CD14-positive monocyte (primary cell): ENCODE results near the gene GLYAT. TPM values are rescaled to one million over a fixed set of nuclear protein-coding genes. Genes with fewer than 3 reads are reported as not detected.
A peak's percentile ranks its signal among the peaks of the same experiment; 100 is the strongest.

Experiments used
- DNase-seq, 3 donors: peaks; one replicate each; pipeline ENCODE4 v3.0.0-alpha.2; 2011 to 2022
- H2AFZ ChIP-seq: 2 replicates; pipeline ENCODE4 v1.6.0; 2012; ENCODE audit warnings: mild to moderate bottlenecking, low read depth, low read length, inconsistent platforms; ENCODE audit not compliant: insufficient read depth, poor library complexity, severe bottlenecking
- H3K27ac ChIP-seq, 2 donors: 1 replicate in 1 of 2; 2 replicates in 1 of 2; pipeline ENCODE4 v1.5.1; 2012 to 2013; ENCODE audit warnings: low read length in 2 of 2, control low read depth in 1 of 2, inconsistent platforms in 1 of 2, low read depth in 1 of 2, mild to moderate bottlenecking in 1 of 2
- H3K27me3 ChIP-seq, 2 donors: one replicate each; pipeline versions ENCODE4 v1.6.0 to v1.6.1; 2011 to 2013; ENCODE audit warnings: low read length in 2 of 2; ENCODE audit not compliant: control insufficient read depth in 2 of 2, insufficient read depth in 2 of 2
- H3K36me3 ChIP-seq, 2 donors: replicated peaks in 1 of 2; 1 replicate in 1 of 2; 2 replicates in 1 of 2; pipeline versions ENCODE4 v1.5.1 to v1.6.1; 2012 to 2013; ENCODE audit warnings: low read length in 2 of 2, control low read depth in 1 of 2, inconsistent platforms in 1 of 2, mild to moderate bottlenecking in 1 of 2; ENCODE audit not compliant: insufficient read depth in 2 of 2, control insufficient read depth in 1 of 2
- H3K4me1 ChIP-seq, 2 donors: 1 replicate in 1 of 2; 2 replicates in 1 of 2; pipeline versions ENCODE4 v1.5.1 to v1.6.1; 2012 to 2013; ENCODE audit warnings: low read length in 2 of 2, control low read depth in 1 of 2, inconsistent platforms in 1 of 2, mild to moderate bottlenecking in 1 of 2, moderate library complexity in 1 of 2; ENCODE audit not compliant: insufficient read depth in 2 of 2, control insufficient read depth in 1 of 2
- H3K4me2 ChIP-seq: replicated peaks from 2 replicates; pipeline ENCODE3; 2012; ENCODE audit warnings: low read length, moderate library complexity, mild to moderate bottlenecking; ENCODE audit not compliant: poor library complexity, severe bottlenecking; ENCODE audit errors: extremely low read depth
- H3K4me3 ChIP-seq, 3 experiments: fragments of 200-600 bp in 1 of 3; sonication (generic) in 1 of 3; replicated peaks in 1 of 3; 1 replicate in 2 of 3; 2 replicates in 1 of 3; pipeline ENCODE4 v1.5.1; 2011 to 2013; ENCODE audit warnings: low read length in 3 of 3, mild to moderate bottlenecking in 3 of 3, control low read depth in 2 of 3, low read depth in 2 of 3, inconsistent platforms in 1 of 3, moderate library complexity in 1 of 3
- H3K79me2 ChIP-seq: 2 replicates; pipeline ENCODE4 v1.6.0; 2012; ENCODE audit warnings: mild to moderate bottlenecking, control low read depth, inconsistent platforms, low read length, moderate library complexity; ENCODE audit not compliant: insufficient read depth
- H3K9ac ChIP-seq: 2 replicates; pipeline ENCODE4 v1.6.0; 2017; ENCODE audit warnings: low read length, mild to moderate bottlenecking; ENCODE audit not compliant: insufficient read depth, poor library complexity, severe bottlenecking
- H3K9me3 ChIP-seq, 2 donors: replicated peaks in 1 of 2; 1 replicate in 1 of 2; 2 replicates in 1 of 2; pipeline versions ENCODE4 v1.5.1 to v1.6.1; 2012 to 2013; ENCODE audit warnings: low read length in 2 of 2, control low read depth in 1 of 2; ENCODE audit not compliant: control insufficient read depth in 1 of 2, insufficient read depth in 1 of 2
- H4K20me1 ChIP-seq: 2 replicates; pipeline ENCODE4 v1.6.0; 2012; ENCODE audit warnings: mild to moderate bottlenecking, low read length, control low read depth, moderate library complexity; ENCODE audit not compliant: insufficient read depth
- H3K27ac Mint-ChIP-seq, 7 donors: one replicate each; pipeline ENCODE4 v1.8.0; 2020; ENCODE audit warnings: mild to moderate bottlenecking in 7 of 7, mixed read lengths in 7 of 7, moderate library complexity in 6 of 7, inconsistent platforms in 2 of 7
- H3K27me3 Mint-ChIP-seq, 3 donors: one replicate each; pipeline ENCODE4 v1.8.0; 2021 to 2022; ENCODE audit warnings: low read depth in 3 of 3, mild to moderate bottlenecking in 3 of 3, mixed read lengths in 3 of 3, moderate library complexity in 3 of 3, inconsistent platforms in 1 of 3
- H3K36me3 Mint-ChIP-seq, 2 donors: one replicate each; pipeline ENCODE4 v1.8.0; 2020; ENCODE audit warnings: mixed read lengths in 2 of 2, inconsistent platforms in 1 of 2, mild to moderate bottlenecking in 1 of 2
- H3K4me1 Mint-ChIP-seq: one replicate; pipeline ENCODE4 v1.8.0; 2020; ENCODE audit warnings: mild to moderate bottlenecking, mixed read lengths
- H3K4me3 Mint-ChIP-seq, 2 donors: one replicate each; pipeline ENCODE4 v1.8.0; 2020; ENCODE audit warnings: mild to moderate bottlenecking in 2 of 2, mixed read lengths in 2 of 2, moderate library complexity in 1 of 2
- H3K9me3 Mint-ChIP-seq, 7 donors: one replicate each; pipeline ENCODE4 v1.8.0; 2020 to 2022; ENCODE audit warnings: mixed read lengths in 7 of 7, mild to moderate bottlenecking in 6 of 7, moderate library complexity in 6 of 7, inconsistent platforms in 2 of 7
- CTCF ChIP-seq: fragments of 200-600 bp; IDR thresholded peaks from one replicate; pipeline ENCODE4 v1.8.0; 2022; ENCODE audit warnings: antibody characterized with exemption, mild to moderate bottlenecking
- WGBS: methylation state at CpG from one replicate; pipeline ENCODE4 v1.1.5; 2013; ENCODE audit warnings: missing lambda C conversion rate; ENCODE audit not compliant: insufficient coverage; 5-methylcytosine and 5-hydroxymethylcytosine counted together
- intact Hi-C, 2 donors: fragments of 100-400 bp; cut with micrococcal nuclease; formaldehyde crosslinking; loops; one replicate each; pipeline versions ENCODE4 v1.15.0 to v1.15.1; 2023
- polyA plus RNA-seq, 3 donors: library from polyadenylated mRNA; depleted of rRNA in 1 of 3; unstranded in 2 of 3; stranded (reverse) in 1 of 3; fragments of 300-500 nt in 2 of 3; fragments of >200 nt in 1 of 3; fragmentation: Illumina TruSeq in 2 of 3; gene quantifications; 1 replicate in 2 of 3; 2 replicates in 1 of 3; pipeline ENCODE4 v1.2.3, GENCODE V29; 2012 to 2021

GLYAT gene
- polyA plus RNA-seq, 3 donors, result not detected

DNA sequence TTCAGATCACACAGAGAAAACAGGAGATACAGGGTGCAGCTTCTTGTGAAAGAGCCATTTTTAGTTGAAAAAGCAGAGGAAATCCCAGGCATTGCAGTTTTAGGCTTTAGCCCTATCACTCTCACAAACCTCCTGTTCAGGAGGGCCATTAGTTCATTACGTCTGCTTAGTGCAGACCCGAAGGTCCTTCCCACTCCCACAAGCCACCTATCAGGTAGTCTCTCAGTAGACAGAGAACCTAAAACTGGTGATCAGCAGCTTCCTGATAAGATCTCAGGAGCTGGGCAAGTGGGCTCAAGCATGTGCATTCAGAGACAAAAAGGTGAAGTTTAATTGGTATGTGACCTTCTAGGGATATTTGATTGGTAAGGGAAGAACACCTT lies 4.3 kb downstream of the GLYAT start:
- Mint-ChIP-seq H3K9me3 (peaks cover 0 to 9% (median 0%) of the 10 kb centered on the region in 7 donors), H3K27ac (peak overlapping the region in 2 of 7 donors; percentile 61 to 63), H3K4me3 (no peak overlapping the region), H3K27me3 (no peaks in the 10 kb centered on the region), H3K4me1 (peaks cover 15% of the 10 kb centered on the region), H3K36me3 (no peaks in the 10 kb centered on the region)
- H3K79me2 ChIP-seq, result no peaks in the 10 kb centered on the region
- H3K9ac ChIP-seq, result no peak overlapping the region
- DNase-seq, result no peak
- no peaks in the 10 kb centered on the region for H3K9me3 ChIP-seq
- no CpG with 5 or more reads among the region's 2 CpGs for WGBS
- H3K36me3 ChIP-seq, result no peaks in the 10 kb centered on the region
- peak overlapping the region; percentile 44 for H2AFZ ChIP-seq
- no peaks in the 10 kb centered on the region for H3K27me3 ChIP-seq
- H3K4me2 ChIP-seq, result no peak overlapping the region
- no peak for TF ChIP-seq CTCF
- H3K4me1 ChIP-seq, result peaks cover 11 to 13% of the 10 kb centered on the region in 2 donors
- H3K4me3 ChIP-seq, result no peak overlapping the region
- peak overlapping the region in 1 of 2 donors; percentile 28 for H3K27ac ChIP-seq
- no peaks in the 10 kb centered on the region for H4K20me1 ChIP-seq
- intact Hi-C loops, result no loop called here

- WGBS, result no CpG with 5 or more reads among the region's 2 CpGs
- H3K27me3 ChIP-seq, result no peaks in the 10 kb centered on the region
- peak overlapping the region in 1 of 2 donors; percentile 28 for H3K27ac ChIP-seq
- no peak overlapping the region for H3K4me2 ChIP-seq
- H3K9me3 ChIP-seq, result no peaks in the 10 kb centered on the region
- H3K79me2 ChIP-seq, result no peaks in the 10 kb centered on the region
- Mint-ChIP-seq H3K4me1 (peaks cover 15% of the 10 kb centered on the region), H3K9me3 (peaks cover 0 to 9% (median 2%) of the 10 kb centered on the region in 7 donors), H3K4me3 (no peak overlapping the region), H3K27me3 (no peaks in the 10 kb centered on the region), H3K27ac (peak overlapping the region in 4 of 7 donors; percentile 23 to 77 (median 30)), H3K36me3 (no peaks in the 10 kb centered on the region)
- H3K36me3 ChIP-seq, result no peaks in the 10 kb centered on the region
- H4K20me1 ChIP-seq, result no peaks in the 10 kb centered on the region
- no peak for TF ChIP-seq CTCF
- H2AFZ ChIP-seq, result peak overlapping the region; percentile 44
- H3K4me1 ChIP-seq, result peaks cover 11 to 13% of the 10 kb centered on the region in 2 donors
- intact Hi-C loops, result no loop called here
- no peak overlapping the region for H3K9ac ChIP-seq
- no peak overlapping the region for H3K4me3 ChIP-seq
- DNase-seq, result no peak
These were observed 4.9 kb downstream of the GLYAT start for GRCh38 chr11:58726737-58727414.
